ENCODE results near the gene SCN3B.

SCN3B gene

DNA sequence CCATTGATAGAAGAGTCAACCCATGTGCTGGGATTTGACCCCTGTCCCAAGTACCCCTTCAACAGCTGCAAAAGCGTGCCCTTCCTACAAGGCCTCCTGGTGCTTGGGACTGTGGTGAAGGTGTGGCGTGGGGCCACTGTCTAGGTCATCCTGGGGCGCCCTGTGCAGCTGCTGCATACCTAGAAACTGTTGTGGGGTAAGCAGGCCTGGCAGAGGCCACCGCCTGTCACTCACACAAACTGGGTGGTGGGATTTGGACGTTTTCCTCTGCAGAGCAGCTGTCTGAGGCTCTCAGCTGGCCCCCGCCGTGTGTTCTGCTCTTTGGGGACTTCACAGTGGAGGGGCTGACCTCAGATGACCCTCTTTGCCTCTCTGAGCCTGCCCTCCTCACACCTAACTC lies 69.7 kb downstream of the SCN3B start (continued):
- no peak for TF ChIP-seq OVOL3 (tag by site-specific recombination; IDR thresholded peaks at IDR 0.05)
- TF ChIP-seq ZNF221 (tag by site-specific recombination; IDR thresholded peaks at IDR 0.05; ENCODE audit: borderline replicate concordance) = no peak

GRCh38 chr11:123584186-123584585 lies 70.2 kb downstream of the SCN3B start:
- Histone ChIP-seq H3K4me1 (ENCODE audit: control insufficient read depth, insufficient read depth, low read length) (no peaks in the 10 kb centered on the region), H3K4me3 (ENCODE audit: low read depth, low read length) (no peak overlapping the region), H3K27ac (ENCODE audit: extremely low read depth, low read depth, low read length) (no peak overlapping the region), H3K36me3 (ENCODE audit: control insufficient read depth in 2 of 2, insufficient read depth in 1 of 2, low read length in 2 of 2) (no peaks in the 10 kb centered on the region), H3K9me3 (ENCODE audit: control insufficient read depth, insufficient read depth, low read depth, low read length) (no peaks in the 10 kb centered on the region)
- ChIA-PET CTCF (interaction anchor here (0.6 kb wide), 1 partner anchor 44 kb away, joined by 3 read pairs; no protein-coding TSS in a partner anchor), POLR2A (no interaction called here)
- TF ChIP-seq BCL11A (tag by site-specific recombination; IDR thresholded peaks at IDR 0.05; ENCODE audit: low read depth) (no peak), ZNF473 (tag by site-specific recombination; IDR thresholded peaks at IDR 0.05) (no peak), ZNF274 (IDR thresholded peaks at IDR 0.05; ENCODE audit: low read length) (no peak), ZNF274 (tag by site-specific recombination; IDR thresholded peaks at IDR 0.05; ENCODE audit: borderline replicate concordance) (no peak), ZNF169 (tag by site-specific recombination; IDR thresholded peaks at IDR 0.05) (no peak), ZNF561 (tag by site-specific recombination; IDR thresholded peaks at IDR 0.05; ENCODE audit: borderline replicate concordance) (no peak), ZNF138 (tag by site-specific recombination; IDR thresholded peaks at IDR 0.05; ENCODE audit: borderline replicate concordance) (no peak), BCL11B (tag by site-specific recombination; IDR thresholded peaks at IDR 0.05; ENCODE audit: low read depth) (no peak), KLF7 (tag by site-specific recombination; IDR thresholded peaks at IDR 0.05; ENCODE audit: borderline replicate concordance) (no peak), ZNF23 (tag by site-specific recombination; IDR thresholded peaks at IDR 0.05; ENCODE audit: borderline replicate concordance) (no peak), ZNF704 (tag by site-specific recombination; IDR thresholded peaks at IDR 0.05) (no peak), ZFP41 (tag by site-specific recombination; IDR thresholded peaks at IDR 0.05; ENCODE audit: borderline replicate concordance) (no peak), GLI2 (tag by site-specific recombination; IDR thresholded peaks at IDR 0.05; ENCODE audit: borderline replicate concordance, low read depth) (no peak), ZXDB (tag by site-specific recombination; IDR thresholded peaks at IDR 0.05) (no peak), ZBTB7A (tag by site-specific recombination; IDR thresholded peaks at IDR 0.05; ENCODE audit: low read depth) (no peak), SCRT1 (tag by site-specific recombination; IDR thresholded peaks at IDR 0.05; ENCODE audit: borderline replicate concordance) (no peak)
- TF ChIP-seq, protein P1, sequence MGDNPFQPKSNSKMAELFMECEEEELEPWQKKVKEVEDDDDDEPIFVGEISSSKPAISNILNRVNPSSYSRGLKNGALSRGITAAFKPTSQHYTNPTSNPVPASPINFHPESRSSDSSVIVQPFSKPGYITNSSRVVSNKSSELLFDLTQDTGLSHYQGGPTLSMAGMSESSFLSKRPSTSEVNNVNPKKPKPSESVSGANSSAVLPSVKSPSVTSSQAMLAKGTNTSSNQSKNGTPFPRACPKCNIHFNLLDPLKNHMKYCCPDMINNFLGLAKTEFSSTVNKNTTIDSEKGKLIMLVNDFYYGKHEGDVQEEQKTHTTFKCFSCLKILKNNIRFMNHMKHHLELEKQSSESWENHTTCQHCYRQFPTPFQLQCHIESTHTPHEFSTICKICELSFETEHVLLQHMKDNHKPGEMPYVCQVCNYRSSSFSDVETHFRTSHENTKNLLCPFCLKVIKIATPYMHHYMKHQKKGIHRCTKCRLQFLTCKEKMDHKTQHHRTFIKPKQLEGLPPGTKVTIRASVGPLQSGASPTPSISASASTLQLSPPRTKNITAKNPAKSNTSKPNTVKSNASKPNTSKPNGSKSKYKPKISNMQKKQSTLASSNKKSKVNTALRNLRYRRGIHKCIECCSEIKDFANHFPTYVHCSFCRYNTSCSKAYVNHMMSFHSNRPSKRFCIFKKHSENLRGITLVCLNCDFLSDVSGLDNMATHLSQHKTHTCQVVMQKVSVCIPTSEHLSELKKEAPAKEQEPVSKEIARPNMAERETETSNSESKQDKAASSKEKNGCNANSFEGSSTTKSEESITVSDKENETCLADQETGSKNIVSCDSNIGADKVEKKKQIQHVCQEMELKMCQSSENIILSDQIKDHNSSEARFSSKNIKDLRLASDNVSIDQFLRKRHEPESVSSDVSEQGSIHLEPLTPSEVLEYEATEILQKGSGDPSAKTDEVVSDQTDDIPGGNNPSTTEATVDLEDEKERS (tag by site-specific recombination; IDR thresholded peaks at IDR 0.05) = no peak
- TF ChIP-seq, protein P2, sequence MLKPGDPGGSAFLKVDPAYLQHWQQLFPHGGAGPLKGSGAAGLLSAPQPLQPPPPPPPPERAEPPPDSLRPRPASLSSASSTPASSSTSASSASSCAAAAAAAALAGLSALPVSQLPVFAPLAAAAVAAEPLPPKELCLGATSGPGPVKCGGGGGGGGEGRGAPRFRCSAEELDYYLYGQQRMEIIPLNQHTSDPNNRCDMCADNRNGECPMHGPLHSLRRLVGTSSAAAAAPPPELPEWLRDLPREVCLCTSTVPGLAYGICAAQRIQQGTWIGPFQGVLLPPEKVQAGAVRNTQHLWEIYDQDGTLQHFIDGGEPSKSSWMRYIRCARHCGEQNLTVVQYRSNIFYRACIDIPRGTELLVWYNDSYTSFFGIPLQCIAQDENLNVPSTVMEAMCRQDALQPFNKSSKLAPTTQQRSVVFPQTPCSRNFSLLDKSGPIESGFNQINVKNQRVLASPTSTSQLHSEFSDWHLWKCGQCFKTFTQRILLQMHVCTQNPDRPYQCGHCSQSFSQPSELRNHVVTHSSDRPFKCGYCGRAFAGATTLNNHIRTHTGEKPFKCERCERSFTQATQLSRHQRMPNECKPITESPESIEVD (tag by site-specific recombination; IDR thresholded peaks at IDR 0.05) = no peak

All from HEK293 (cell line).